Ascending aorta (tissue), 2 donors: ENCODE results near the gene PLXNA2. TPM values are rescaled to one million over a fixed set of nuclear protein-coding genes. Genes with fewer than 3 reads are reported as not detected.

ENCODE experiments used
- DNase-seq, 2 donors: peaks; one replicate each; pipeline ENCODE4 v3.0.0-alpha.2; 2019; ENCODE audit warnings: low spot score in 2 of 2
- H3K27ac ChIP-seq, 2 donors: fragments of 200-600 bp; sonication (generic); one replicate each; pipeline ENCODE4 v1.5.1; 2016 to 2017; ENCODE audit warnings: mild to moderate bottlenecking in 1 of 2
- H3K27me3 ChIP-seq: fragments of 200-600 bp; sonication (generic); one replicate; pipeline ENCODE4 v1.5.1; 2017
- H3K36me3 ChIP-seq, 2 donors: fragments of 200-600 bp; sonication (generic); one replicate each; pipeline ENCODE4 v1.5.1; 2016
- H3K4me1 ChIP-seq, 2 donors: fragments of 200-600 bp; sonication (generic); one replicate each; pipeline ENCODE4 v1.5.1; 2016 to 2017; ENCODE audit warnings: mild to moderate bottlenecking in 1 of 2
- H3K4me3 ChIP-seq, 2 donors: fragments of 200-600 bp; sonication (generic); one replicate each; pipeline ENCODE4 v1.5.1; 2016 to 2017; ENCODE audit warnings: mild to moderate bottlenecking in 1 of 2
- H3K9me3 ChIP-seq, 2 donors: fragments of 200-600 bp; sonication (generic); one replicate each; pipeline ENCODE4 v1.5.1; 2016
- CTCF ChIP-seq, 3 experiments: fragments of 200-600 bp in 2 of 3; fragments of 450-650 bp in 1 of 3; sonication (generic) in 2 of 3; IDR thresholded peaks; one replicate each; pipeline ENCODE4 v1.5.1; 2016 to 2019; ENCODE audit warnings: antibody characterized with exemption in 3 of 3, mild to moderate bottlenecking in 1 of 3, moderate library complexity in 1 of 3
- intact Hi-C: fragments of 100-400 bp; cut with DNase I; formaldehyde crosslinking; loops from one replicate; pipeline ENCODE4 v1.15.1; 2023
- total RNA-seq: library from RNA; depleted of rRNA; stranded (reverse); fragments of >200 nt; gene quantifications from one replicate; pipeline ENCODE4 v1.1.0, GENCODE V29; 2016

Gene PLXNA2
- total RNA-seq, 1 donor from 2014 or later: 33.0 TPM

- Histone ChIP-seq H3K4me1 (no peaks in the 10 kb centered on the region), H3K27ac (no peak overlapping the region), H3K36me3 (peaks cover 8 to 50% of the 10 kb centered on the region in 2 donors), H3K9me3 (no peaks in the 10 kb centered on the region), H3K27me3 (no peaks in the 10 kb centered on the region), H3K4me3 (no peak overlapping the region)
- no peak for DNase-seq
- intact Hi-C loops: no loop called here
- no peak for TF ChIP-seq CTCF (IDR thresholded peaks at IDR 0.05)
These were observed 144.1 kb downstream of the PLXNA2 start for GRCh38 chr1:208100106-208100505.

- Histone ChIP-seq H3K27ac (no peak overlapping the region), H3K36me3 (peaks cover 8 to 58% of the 10 kb centered on the region in 2 donors), H3K27me3 (no peaks in the 10 kb centered on the region), H3K4me1 (no peaks in the 10 kb centered on the region), H3K9me3 (no peaks in the 10 kb centered on the region), H3K4me3 (no peak overlapping the region)
- no peak for TF ChIP-seq CTCF (IDR thresholded peaks at IDR 0.05)
- DNase-seq: no peak
- intact Hi-C loops: no loop called here
These were observed 145.4 kb downstream of the PLXNA2 start for GRCh38 chr1:208098773-208099172.

GRCh38 chr1:208093754-208094719, 150.1 kb downstream of the PLXNA2 start:
- H3K27ac ChIP-seq: peak overlapping the region in 1 of 2 donors; percentile 44
- H3K9me3 ChIP-seq: no peaks in the 10 kb centered on the region
- peaks cover 0 to 12% of the 10 kb centered on the region in 2 donors for H3K4me1 ChIP-seq
- no peak overlapping the region for H3K4me3 ChIP-seq
- TF ChIP-seq CTCF (IDR thresholded peaks at IDR 0.05): peak; percentile 54 to 78 (median 59)
- no peaks in the 10 kb centered on the region for H3K27me3 ChIP-seq
- peak in 1 of 2 donors; percentile 79 for DNase-seq
- peaks cover 20 to 68% of the 10 kb centered on the region in 2 donors for H3K36me3 ChIP-seq
- intact Hi-C loops: loop anchor here (2.0 to 5.0 kb wide), 2 partner anchors 73 to 148 kb away; partner anchors contain the start of gene PLXNA2

GRCh38 chr1:208093046-208093445, 151.1 kb downstream of the PLXNA2 start:
- no peak for TF ChIP-seq CTCF (IDR thresholded peaks at IDR 0.05)
- Histone ChIP-seq H3K36me3 (peaks cover 25 to 60% of the 10 kb centered on the region in 2 donors), H3K9me3 (no peaks in the 10 kb centered on the region), H3K27me3 (no peaks in the 10 kb centered on the region), H3K4me3 (no peak overlapping the region), H3K27ac (no peak overlapping the region), H3K4me1 (peaks cover 0 to 12% of the 10 kb centered on the region in 2 donors)
- no peak for DNase-seq
- intact Hi-C loops: loop anchor here (5.0 kb wide), 1 partner anchor 149 kb away; the partner anchor contains the start of gene PLXNA2

- H3K27me3 ChIP-seq: no peaks in the 10 kb centered on the region
- peak overlapping the region; percentile 12 to 44 for H3K27ac ChIP-seq
- H3K4me3 ChIP-seq: no peak overlapping the region
- peaks cover 20 to 36% of the 10 kb centered on the region in 2 donors for H3K36me3 ChIP-seq
- H3K4me1 ChIP-seq: peaks cover 0 to 23% of the 10 kb centered on the region in 2 donors
- DNase-seq: no peak
- intact Hi-C loops: loop anchor here (5.0 kb wide), 1 partner anchor 152 kb away; the partner anchor contains the start of gene PLXNA2
- TF ChIP-seq CTCF (IDR thresholded peaks at IDR 0.05): no peak
- H3K9me3 ChIP-seq: no peaks in the 10 kb centered on the region
These were observed 153.5 kb downstream of the PLXNA2 start for GRCh38 chr1:208090388-208091301.
